ENCODE data around the gene IQCF6.

GRCh38 chr3:51779137-51779536 lies at the start of gene IQCF6:
- TF ChIP-seq CTCF (IDR thresholded peaks at IDR 0.05) = no peak
- TF ChIP-seq POLR2A (IDR thresholded peaks at IDR 0.05) = no peak
- no peak for TF ChIP-seq EP300 (IDR thresholded peaks at IDR 0.05)

Measured in gastroesophageal sphincter (tissue), 3 donors.